GM13977 (cell line): ENCODE data around the gene EIF5.
A peak's percentile ranks its signal among the peaks of the same experiment; 100 is the strongest.

ENCODE experiments used
- DNase-seq: peaks from one replicate; pipeline ENCODE4 v3.0.0; 2012; ENCODE audit warnings: low spot score
- CTCF ChIP-seq: IDR thresholded peaks from 2 replicates; pipeline ENCODE4 v1.5.1; 2012; ENCODE audit warnings: mild to moderate bottlenecking, control low read depth; ENCODE audit not compliant: insufficient read depth; ENCODE audit errors: extremely low read depth, missing control alignments
- in situ Hi-C: fragments of 300-500 bp; cut with MboI; formaldehyde crosslinking; loops from one replicate; pipeline ENCODE4 v1.12.0; 2022; ENCODE audit warnings: low sequenced_read_pairs, low pct_unique_long_range_greater_than_20kb, mixed read lengths, inconsistent platforms; ENCODE audit not compliant: unreplicated experiment

The EIF5 gene

GRCh38 chr14:103384450-103385151 is 50.6 kb downstream of the EIF5 start:
- TF ChIP-seq CTCF = no peak
- in situ Hi-C loops = no loop called here
- no peak for DNase-seq

GRCh38 chr14:103385152-103385928 is 51.3 kb downstream of the EIF5 start, which contains the start of gene MARK3:
Gene MARK3, plus strand, starts transcription at chr14:103385415. Its CDS starts 615 bp downstream, at chr14:103386030.
- peak; percentile 21 for TF ChIP-seq CTCF
- in situ Hi-C loops = no loop called here
- peak; percentile 98 for DNase-seq

- no peak for DNase-seq
- no peak for TF ChIP-seq CTCF
- in situ Hi-C loops = no loop called here
These were observed 52.1 kb downstream of the EIF5 start for GRCh38 chr14:103385929-103386712.

GRCh38 chr14:103386713-103387329 is 52.8 kb downstream of the EIF5 start:
- in situ Hi-C loops = no loop called here
- no peak for TF ChIP-seq CTCF
- no peak for DNase-seq

GRCh38 chr14:103388664-103389063 is 54.6 kb downstream of the EIF5 start:
- in situ Hi-C loops = no loop called here
- no peak for DNase-seq
- no peak for TF ChIP-seq CTCF

- TF ChIP-seq CTCF = no peak
- DNase-seq = no peak
- in situ Hi-C loops = no loop called here
These were observed 56.6 kb downstream of the EIF5 start for GRCh38 chr14:103390605-103391004.
